MM.1S (cell line): ENCODE results near the gene EGFL8.

ENCODE experiments used
- EZH2phosphoT487 ChIP-seq: fragments of 300-600 bp; sonication (generic); IDR thresholded peaks from 2 replicates; pipeline ENCODE4 v1.6.1; 2018; ENCODE audit warnings: antibody characterized with exemption, low read length
- TF ChIP-seq, protein P1 (sequence below): fragments of 300-600 bp; sonication (generic); IDR thresholded peaks from 2 replicates; pipeline ENCODE4 v1.5.1; 2016; ENCODE audit warnings: antibody characterized with exemption, low read length, mixed read lengths

DNA sequence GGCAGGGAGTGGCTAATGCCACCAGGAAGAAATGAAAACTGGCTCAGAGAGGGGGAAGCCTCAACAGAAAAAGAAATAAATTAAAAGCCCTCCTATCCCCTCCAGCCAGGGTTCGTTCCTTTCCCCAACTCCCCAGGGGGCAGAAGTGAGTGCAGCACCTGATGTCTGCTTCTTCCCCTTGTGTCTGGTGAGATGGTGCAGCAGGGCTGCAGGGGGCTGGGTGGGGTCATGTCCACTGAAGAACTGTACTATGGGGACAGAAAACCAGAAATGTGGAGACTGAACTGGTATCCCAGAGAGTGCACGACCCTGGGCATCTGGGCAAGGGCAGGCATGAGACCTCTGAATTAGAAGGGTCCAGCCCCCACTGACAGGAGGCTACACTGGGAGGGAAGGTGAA, 4.0 kb downstream of the EGFL8 start:
- TF ChIP-seq, protein P1, sequence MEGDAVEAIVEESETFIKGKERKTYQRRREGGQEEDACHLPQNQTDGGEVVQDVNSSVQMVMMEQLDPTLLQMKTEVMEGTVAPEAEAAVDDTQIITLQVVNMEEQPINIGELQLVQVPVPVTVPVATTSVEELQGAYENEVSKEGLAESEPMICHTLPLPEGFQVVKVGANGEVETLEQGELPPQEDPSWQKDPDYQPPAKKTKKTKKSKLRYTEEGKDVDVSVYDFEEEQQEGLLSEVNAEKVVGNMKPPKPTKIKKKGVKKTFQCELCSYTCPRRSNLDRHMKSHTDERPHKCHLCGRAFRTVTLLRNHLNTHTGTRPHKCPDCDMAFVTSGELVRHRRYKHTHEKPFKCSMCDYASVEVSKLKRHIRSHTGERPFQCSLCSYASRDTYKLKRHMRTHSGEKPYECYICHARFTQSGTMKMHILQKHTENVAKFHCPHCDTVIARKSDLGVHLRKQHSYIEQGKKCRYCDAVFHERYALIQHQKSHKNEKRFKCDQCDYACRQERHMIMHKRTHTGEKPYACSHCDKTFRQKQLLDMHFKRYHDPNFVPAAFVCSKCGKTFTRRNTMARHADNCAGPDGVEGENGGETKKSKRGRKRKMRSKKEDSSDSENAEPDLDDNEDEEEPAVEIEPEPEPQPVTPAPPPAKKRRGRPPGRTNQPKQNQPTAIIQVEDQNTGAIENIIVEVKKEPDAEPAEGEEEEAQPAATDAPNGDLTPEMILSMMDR, result no peak
- no peak for TF ChIP-seq EZH2phosphoT487
